ENCODE data around the gene CRYBA2. TPM values are rescaled to one million over a fixed set of nuclear protein-coding genes. Genes with fewer than 3 reads are reported as not detected.

The CRYBA2 gene
- total RNA-seq, 1 experiment from 2014 or later, result not detected

DNA sequence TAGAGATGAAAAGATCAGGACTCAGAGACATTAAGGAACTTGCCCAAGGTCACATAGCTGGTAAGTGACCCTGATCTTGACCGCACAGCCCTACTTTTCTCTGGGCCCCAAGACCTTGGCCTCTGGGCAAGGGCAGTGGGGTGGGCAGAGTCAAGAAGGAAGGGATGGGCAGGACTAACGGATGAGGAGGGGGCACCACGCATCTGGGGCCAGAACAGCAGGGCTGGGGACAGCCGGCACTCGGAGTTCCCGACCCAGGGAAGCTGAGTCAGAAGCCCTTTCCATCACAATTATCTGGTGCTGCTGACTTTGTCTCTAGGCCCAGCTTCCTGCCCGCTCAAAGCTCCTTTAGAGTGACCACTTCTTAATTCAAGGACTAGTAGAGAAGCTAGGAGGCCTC is 33.7 kb upstream of the CRYBA2 start:
- RAD21 ChIA-PET (ENCODE audit: low non-redundant PET in 1 of 2, low total read pairs in 2 of 2, uncharacterized antibody in 2 of 2, unreplicated experiment in 2 of 2), result interaction anchor here in 1 of 2 experiments (1.4 kb wide), 1 partner anchor 92 kb away, joined by 3 read pairs; no protein-coding TSS in a partner anchor
- CTCF ChIA-PET, result interaction anchor here (0.7 to 5.3 kb wide), 5 partner anchors 16 to 125 kb away, joined by 3 to 97 read pairs (median 5); no protein-coding TSS in a partner anchor
- H3K79me2 ChIP-seq (ENCODE audit: insufficient read depth, low read length), result no peaks in the 10 kb centered on the region
- no peak overlapping the region for H3K9ac ChIP-seq (ENCODE audit: low read length)
- no peaks in the 10 kb centered on the region for H4K20me1 ChIP-seq (ENCODE audit: insufficient read depth)
- no peak overlapping the region for H3K4me3 ChIP-seq (replicated peaks in 1 of 2; ENCODE audit: low read depth in 1 of 2, low read length in 2 of 2)
- intact Hi-C loops (cut with micrococcal nuclease), result no loop called here
- ATAC-seq (no peak), DNase-seq (ENCODE audit: low read depth, low spot score) (no peak)
- no peaks in the 10 kb centered on the region; a peak in 1 of 4 replicates for H3K4me1 ChIP-seq (ENCODE audit: control insufficient read depth in 1 of 2, insufficient read depth in 2 of 2, low read length in 2 of 2)
- H3K9me2 ChIP-seq (ENCODE audit: insufficient read depth), result no peaks in the 10 kb centered on the region
- no TSS peak for BruUV-seq (replicated peaks)
- no peaks in the 10 kb centered on the region for H3K27me3 ChIP-seq (ENCODE audit: insufficient read depth, low read length)
- POLR2A ChIA-PET, result no interaction called here
- H3K36me3 ChIP-seq (ENCODE audit: control insufficient read depth in 1 of 2, insufficient read depth in 2 of 2, low read length in 2 of 2), result no peaks in the 10 kb centered on the region
- no peaks in the 10 kb centered on the region for H3K9me3 ChIP-seq (ENCODE audit: control insufficient read depth in 1 of 2, insufficient read depth in 1 of 2, low read depth in 1 of 2, low read length in 2 of 2)
- no peak for TF ChIP-seq POLR2A (IDR thresholded peaks at IDR 0.05; ENCODE audit: borderline replicate concordance, extremely low read depth, insufficient read depth, insufficient read length)
- TF ChIP-seq EZH2 (IDR thresholded peaks at IDR 0.05), result no peak
- no peak for TF ChIP-seq ELF1 (IDR thresholded peaks at IDR 0.05; ENCODE audit: borderline replicate concordance, low read depth)
- TF ChIP-seq ZNF274 (IDR thresholded peaks at IDR 0.05; ENCODE audit: low read depth, low read length), result no peak
- no peak for TF ChIP-seq POLR2AphosphoS5 (IDR thresholded peaks at IDR 0.05; ENCODE audit: low read depth, low read length)
- no peak for TF ChIP-seq CEBPB (IDR thresholded peaks at IDR 0.05; ENCODE audit: low read depth)
- TF ChIP-seq SRF (IDR thresholded peaks at IDR 0.05; ENCODE audit: low read depth), result no peak
- TF ChIP-seq TCF7L2 (IDR thresholded peaks at IDR 0.05; ENCODE audit: borderline replicate concordance, extremely low read depth, insufficient read depth, insufficient read length), result no peak
- TF ChIP-seq JUND (IDR thresholded peaks at IDR 0.05), result no peak
- TF ChIP-seq, protein P1, sequence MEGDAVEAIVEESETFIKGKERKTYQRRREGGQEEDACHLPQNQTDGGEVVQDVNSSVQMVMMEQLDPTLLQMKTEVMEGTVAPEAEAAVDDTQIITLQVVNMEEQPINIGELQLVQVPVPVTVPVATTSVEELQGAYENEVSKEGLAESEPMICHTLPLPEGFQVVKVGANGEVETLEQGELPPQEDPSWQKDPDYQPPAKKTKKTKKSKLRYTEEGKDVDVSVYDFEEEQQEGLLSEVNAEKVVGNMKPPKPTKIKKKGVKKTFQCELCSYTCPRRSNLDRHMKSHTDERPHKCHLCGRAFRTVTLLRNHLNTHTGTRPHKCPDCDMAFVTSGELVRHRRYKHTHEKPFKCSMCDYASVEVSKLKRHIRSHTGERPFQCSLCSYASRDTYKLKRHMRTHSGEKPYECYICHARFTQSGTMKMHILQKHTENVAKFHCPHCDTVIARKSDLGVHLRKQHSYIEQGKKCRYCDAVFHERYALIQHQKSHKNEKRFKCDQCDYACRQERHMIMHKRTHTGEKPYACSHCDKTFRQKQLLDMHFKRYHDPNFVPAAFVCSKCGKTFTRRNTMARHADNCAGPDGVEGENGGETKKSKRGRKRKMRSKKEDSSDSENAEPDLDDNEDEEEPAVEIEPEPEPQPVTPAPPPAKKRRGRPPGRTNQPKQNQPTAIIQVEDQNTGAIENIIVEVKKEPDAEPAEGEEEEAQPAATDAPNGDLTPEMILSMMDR (IDR thresholded peaks at IDR 0.05 in 2 of 3, conservative IDR thresholded peaks at IDR 0.05 in 1 of 3; ENCODE audit: borderline replicate concordance in 1 of 3, insufficient read depth in 1 of 3, low read depth in 2 of 3, low read length in 2 of 3), result no peak
- no peak for TF ChIP-seq FOSL1 (IDR thresholded peaks at IDR 0.05; ENCODE audit: low read depth)
- no peak for TF ChIP-seq EZH2phosphoT487 (IDR thresholded peaks at IDR 0.05; ENCODE audit: borderline replicate concordance)
- TF ChIP-seq SIN3A (IDR thresholded peaks at IDR 0.05; ENCODE audit: low read depth), result no peak
- TF ChIP-seq, protein P2, sequence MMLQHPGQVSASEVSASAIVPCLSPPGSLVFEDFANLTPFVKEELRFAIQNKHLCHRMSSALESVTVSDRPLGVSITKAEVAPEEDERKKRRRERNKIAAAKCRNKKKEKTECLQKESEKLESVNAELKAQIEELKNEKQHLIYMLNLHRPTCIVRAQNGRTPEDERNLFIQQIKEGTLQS (IDR thresholded peaks at IDR 0.05), result no peak
- TF ChIP-seq CBX3 (IDR thresholded peaks at IDR 0.05; ENCODE audit: low read depth), result no peak
- TF ChIP-seq ZBTB33 (IDR thresholded peaks at IDR 0.05; ENCODE audit: extremely low read depth, insufficient replicate concordance, low read length), result no peak
- no peak for TF ChIP-seq YY1 (IDR thresholded peaks at IDR 0.05; ENCODE audit: extremely low read depth, insufficient replicate concordance, low read depth, low read length)
- TF ChIP-seq, protein P3, sequence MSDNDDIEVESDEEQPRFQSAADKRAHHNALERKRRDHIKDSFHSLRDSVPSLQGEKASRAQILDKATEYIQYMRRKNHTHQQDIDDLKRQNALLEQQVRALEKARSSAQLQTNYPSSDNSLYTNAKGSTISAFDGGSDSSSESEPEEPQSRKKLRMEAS (IDR thresholded peaks at IDR 0.05), result no peak
- H2AFZ ChIP-seq (ENCODE audit: low read depth, low read length, poor library complexity, severe bottlenecking), result no peak overlapping the region
- no peak overlapping the region for H3K4me2 ChIP-seq (ENCODE audit: low read length)
- no peak overlapping the region for H3K27ac ChIP-seq (ENCODE audit: low read depth, low read length)

Data from HCT116 (cell line).